Transverse colon (tissue), 4 donors: ENCODE data around the gene SENP2. TPM values are rescaled to one million over a fixed set of nuclear protein-coding genes. Genes with fewer than 3 reads are reported as not detected.

Source experiments
- DNase-seq: peaks from one replicate; pipeline ENCODE4 v3.0.0-alpha.2; 2019
- H3K27ac ChIP-seq, 4 donors: fragments of 200-600 bp; sonication (generic); 2 replicates each; pipeline ENCODE4 v1.5.1; 2016 to 2018; ENCODE audit warnings: inconsistent platforms in 4 of 4
- H3K27me3 ChIP-seq: fragments of 200-600 bp; sonication (generic); 2 replicates; pipeline ENCODE4 v1.5.1; 2017; ENCODE audit warnings: inconsistent platforms
- H3K36me3 ChIP-seq, 4 donors: fragments of 200-600 bp; sonication (generic); 2 replicates each; pipeline ENCODE4 v1.5.1; 2017 to 2019; ENCODE audit warnings: inconsistent platforms in 4 of 4
- H3K4me1 ChIP-seq, 4 donors: fragments of 200-600 bp; sonication (generic); 2 replicates each; pipeline ENCODE4 v1.5.1; 2017 to 2020; ENCODE audit warnings: inconsistent platforms in 4 of 4
- H3K4me3 ChIP-seq, 4 donors: fragments of 200-600 bp; sonication (generic); 1 replicate in 1 of 4; 2 replicates in 3 of 4; pipeline versions ENCODE4 v1.5.1 to v1.6.1; 2017 to 2019; ENCODE audit warnings: inconsistent platforms in 4 of 4
- H3K9me3 ChIP-seq, 2 donors: fragments of 200-600 bp; sonication (generic); 2 replicates each; pipeline ENCODE4 v1.5.1; 2017 to 2019; ENCODE audit warnings: inconsistent platforms in 2 of 2
- EP300 ChIP-seq: sonication (generic); formaldehyde crosslinking; IDR thresholded peaks from one replicate; pipeline ENCODE4 v1.6.1; 2017; ENCODE audit warnings: antibody characterized with exemption, low read depth
- POLR2A ChIP-seq: fragments of 450-650 bp; IDR thresholded peaks from one replicate; pipeline ENCODE4 v1.6.1; 2016; ENCODE audit warnings: antibody characterized with exemption, mild to moderate bottlenecking, moderate library complexity
- POLR2AphosphoS5 ChIP-seq, 3 donors: sonication (generic); formaldehyde crosslinking; IDR thresholded peaks; one replicate each; pipeline ENCODE4 v1.6.1; 2016; ENCODE audit warnings: antibody characterized with exemption in 3 of 3
- WGBS, 2 donors: methylation state at CpG; one replicate each; pipeline ENCODE4 v1.1.5; 2018; ENCODE audit warnings: low coverage in 1 of 2; 5-methylcytosine and 5-hydroxymethylcytosine counted together
- in situ Hi-C, 4 donors: fragments of 200-750 bp; cut with MboI; loops; one replicate each; pipeline versions ENCODE4 v1.15.0 to v1.15.1; 2017; ENCODE audit warnings: low sequenced_read_pairs in 3 of 4, low pct_ligation_motif_present in 1 of 4, low pct_unique_long_range_greater_than_20kb in 1 of 4
- intact Hi-C: fragments of 100-400 bp; cut with DNase I; formaldehyde crosslinking; loops from one replicate; pipeline ENCODE4 v1.15.1; 2023; ENCODE audit warnings: low total_unique reads
- total RNA-seq, 4 donors: library from RNA; depleted of rRNA; stranded (reverse); fragments of >200 nt; gene quantifications; one replicate each; pipeline ENCODE4 v1.1.0, GENCODE V29; 2016
- TF ChIP-seq, protein P1 (sequence below), 5 experiments: fragments of 200-600 bp in 3 of 5; fragments of 450-650 bp in 2 of 5; sonication (generic) in 3 of 5; IDR thresholded peaks; 1 replicate in 2 of 5; 2 replicates in 3 of 5; pipeline ENCODE4 v1.5.1; 2016 to 2017; ENCODE audit warnings: antibody characterized with exemption in 5 of 5, inconsistent platforms in 3 of 5, mild to moderate bottlenecking in 2 of 5, moderate library complexity in 1 of 5

Gene SENP2
- total RNA-seq, 4 donors from 2014 or later, result 4.0 to 28.4 (median 18.4) TPM

DNA sequence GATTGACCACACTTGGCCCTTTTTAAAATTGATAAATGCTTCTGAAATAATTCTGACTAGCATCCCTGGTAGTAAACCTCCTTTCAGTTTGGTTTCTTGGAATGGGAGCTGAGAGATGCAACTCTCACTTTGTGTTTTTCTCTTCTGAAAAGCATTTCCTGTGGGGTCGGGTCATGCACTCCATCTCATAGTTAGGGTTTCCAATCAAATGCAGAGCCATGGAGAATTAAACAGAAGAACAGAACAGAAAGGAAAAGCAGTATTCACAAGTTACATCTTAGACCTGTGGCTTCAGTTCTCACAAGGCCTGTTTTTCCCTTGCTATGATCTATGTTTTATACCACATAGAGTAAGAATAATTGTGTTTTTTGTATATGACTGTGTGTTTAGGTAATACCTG lies 39.7 kb downstream of the SENP2 start:
- no peaks in the 10 kb centered on the region for H3K27me3 ChIP-seq
- H3K27ac ChIP-seq, result no peak overlapping the region
- H3K4me3 ChIP-seq, result no peak overlapping the region
- peaks cover 3 to 25% (median 20%) of the 10 kb centered on the region in 4 donors for H3K4me1 ChIP-seq
- H3K9me3 ChIP-seq, result no peaks in the 10 kb centered on the region
- DNase-seq, result no peak
- WGBS, 2 donors, result 78 to 90% methylated on average over 1 of the region's 1 CpG
- intact Hi-C loops (no loop called here), in situ Hi-C loops (no loop called here)
- peaks cover 0 to 43% (median 9%) of the 10 kb centered on the region in 4 donors for H3K36me3 ChIP-seq
- no peak for TF ChIP-seq POLR2AphosphoS5 (IDR thresholded peaks at IDR 0.05)
- TF ChIP-seq, protein P1, sequence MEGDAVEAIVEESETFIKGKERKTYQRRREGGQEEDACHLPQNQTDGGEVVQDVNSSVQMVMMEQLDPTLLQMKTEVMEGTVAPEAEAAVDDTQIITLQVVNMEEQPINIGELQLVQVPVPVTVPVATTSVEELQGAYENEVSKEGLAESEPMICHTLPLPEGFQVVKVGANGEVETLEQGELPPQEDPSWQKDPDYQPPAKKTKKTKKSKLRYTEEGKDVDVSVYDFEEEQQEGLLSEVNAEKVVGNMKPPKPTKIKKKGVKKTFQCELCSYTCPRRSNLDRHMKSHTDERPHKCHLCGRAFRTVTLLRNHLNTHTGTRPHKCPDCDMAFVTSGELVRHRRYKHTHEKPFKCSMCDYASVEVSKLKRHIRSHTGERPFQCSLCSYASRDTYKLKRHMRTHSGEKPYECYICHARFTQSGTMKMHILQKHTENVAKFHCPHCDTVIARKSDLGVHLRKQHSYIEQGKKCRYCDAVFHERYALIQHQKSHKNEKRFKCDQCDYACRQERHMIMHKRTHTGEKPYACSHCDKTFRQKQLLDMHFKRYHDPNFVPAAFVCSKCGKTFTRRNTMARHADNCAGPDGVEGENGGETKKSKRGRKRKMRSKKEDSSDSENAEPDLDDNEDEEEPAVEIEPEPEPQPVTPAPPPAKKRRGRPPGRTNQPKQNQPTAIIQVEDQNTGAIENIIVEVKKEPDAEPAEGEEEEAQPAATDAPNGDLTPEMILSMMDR (IDR thresholded peaks at IDR 0.05), result no peak
- no peak for TF ChIP-seq POLR2A
- TF ChIP-seq EP300, result no peak

DNA sequence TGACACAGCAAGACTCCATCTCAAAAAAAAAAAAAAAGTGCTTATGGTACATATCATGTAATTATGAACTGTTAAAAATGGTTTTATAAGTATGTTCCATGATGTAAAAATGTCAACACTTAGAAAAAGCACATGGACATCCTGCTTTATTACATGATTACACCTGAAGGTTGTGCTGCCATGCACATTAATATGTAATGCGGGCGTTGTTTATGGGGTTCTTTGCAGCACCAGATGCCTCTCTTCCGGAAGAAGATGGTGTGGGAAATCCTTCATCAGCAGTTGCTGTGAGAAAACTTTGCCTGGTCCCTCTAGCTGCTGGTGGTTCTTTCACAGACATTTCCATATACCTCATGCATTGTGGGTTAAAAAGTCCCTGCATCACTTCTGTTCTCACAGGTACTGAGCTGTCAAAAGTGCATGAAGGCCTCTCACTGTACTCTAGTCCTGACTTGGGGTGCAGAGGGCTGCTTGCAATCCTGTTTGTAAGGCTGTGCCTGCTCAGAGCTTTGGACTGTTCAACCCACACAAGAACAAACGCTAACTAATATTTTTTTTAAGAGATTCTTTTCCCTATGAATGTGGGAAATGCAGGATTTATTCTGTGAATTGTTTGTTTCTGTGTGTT lies 43.6 kb downstream of the SENP2 start:
- peaks cover 3 to 28% (median 22%) of the 10 kb centered on the region in 4 donors for H3K4me1 ChIP-seq
- H3K4me3 ChIP-seq, result no peak overlapping the region
- TF ChIP-seq POLR2AphosphoS5 (IDR thresholded peaks at IDR 0.05), result no peak
- no peak for TF ChIP-seq POLR2A
- TF ChIP-seq, protein P1 (IDR thresholded peaks at IDR 0.05), result no peak
- no peak for TF ChIP-seq EP300
- in situ Hi-C loops (no loop called here), intact Hi-C loops (no loop called here)
- DNase-seq, result no peak
- WGBS, 2 donors, result 47 to 58% methylated on average over 4 of the region's 4 CpGs
- peak overlapping the region; percentile 49 to 78 (median 70) for H3K27ac ChIP-seq
- H3K9me3 ChIP-seq, result no peaks in the 10 kb centered on the region
- H3K36me3 ChIP-seq, result peaks cover 0 to 30% (median under 1%) of the 10 kb centered on the region in 4 donors
- H3K27me3 ChIP-seq, result no peaks in the 10 kb centered on the region

DNA sequence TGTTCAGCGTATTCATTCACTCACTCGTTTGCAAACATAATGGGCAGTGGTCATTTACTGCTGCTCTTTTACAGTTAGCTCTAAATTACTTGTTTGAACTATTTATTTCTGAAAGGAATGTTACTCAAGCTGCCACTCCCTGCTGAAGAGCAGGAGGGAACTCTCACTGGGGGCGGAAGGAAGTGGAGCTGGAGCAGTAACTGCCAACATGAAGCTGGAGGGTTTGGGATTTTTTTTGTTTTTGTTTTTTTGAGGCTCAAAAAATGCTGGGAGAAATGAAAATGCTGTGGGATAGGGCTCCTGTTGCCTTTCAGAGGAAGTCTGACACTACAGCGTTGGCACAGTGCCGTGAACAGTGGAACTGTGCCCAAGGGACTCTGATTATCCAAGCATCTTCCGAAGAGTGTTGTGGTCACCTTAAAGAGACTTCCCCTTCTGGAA lies 44.1 kb downstream of the SENP2 start:
- H3K4me3 ChIP-seq, result no peak overlapping the region
- in situ Hi-C loops (no loop called here), intact Hi-C loops (no loop called here)
- H3K36me3 ChIP-seq, result peaks cover 0 to 25% (median under 1%) of the 10 kb centered on the region in 4 donors
- H3K27ac ChIP-seq, result peak overlapping the region; percentile 49 to 78 (median 70)
- H3K4me1 ChIP-seq, result peaks cover 3 to 28% (median 22%) of the 10 kb centered on the region in 4 donors
- H3K9me3 ChIP-seq, result no peaks in the 10 kb centered on the region
- 24 to 30% methylated on average over 2 to 6 of the region's 6 CpGs for WGBS, 2 donors
- DNase-seq, result peak; percentile 49
- no peaks in the 10 kb centered on the region for H3K27me3 ChIP-seq
- peak in 2 of 3 donors; percentile 6 to 36 for TF ChIP-seq POLR2AphosphoS5 (IDR thresholded peaks at IDR 0.05)
- TF ChIP-seq, protein P1 (IDR thresholded peaks at IDR 0.05), result no peak

DNA sequence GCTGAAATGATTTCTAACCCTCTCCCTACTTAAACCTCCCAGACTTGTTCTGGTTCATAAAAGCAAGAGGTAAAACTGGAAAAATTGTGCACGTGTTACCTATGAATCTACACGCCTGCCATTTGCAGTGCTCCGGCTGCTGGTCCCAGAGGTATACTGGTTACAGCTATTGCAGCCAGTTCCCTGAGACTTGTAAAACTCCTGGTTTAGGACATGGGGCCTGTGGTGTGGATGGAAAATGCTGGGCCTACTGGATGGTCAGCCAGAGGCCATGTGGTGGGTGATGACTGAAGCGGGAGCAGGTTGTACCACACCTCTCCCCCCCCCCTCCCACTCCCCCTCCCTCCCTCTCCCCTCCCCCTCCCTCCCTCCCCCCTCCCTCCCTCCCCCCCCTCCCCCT lies 45.0 kb downstream of the SENP2 start:
- 72 to 94% methylated on average over 3 to 4 of the region's 4 CpGs for WGBS, 2 donors
- Histone ChIP-seq H3K27me3 (no peaks in the 10 kb centered on the region), H3K4me3 (no peak overlapping the region), H3K36me3 (peaks cover 0 to 17% (median under 1%) of the 10 kb centered on the region in 4 donors), H3K27ac (peak overlapping the region in 3 of 4 donors; percentile 62 to 78 (median 78)), H3K4me1 (peaks cover 3 to 28% (median 22%) of the 10 kb centered on the region in 4 donors), H3K9me3 (no peaks in the 10 kb centered on the region)
- no peak for DNase-seq
- intact Hi-C loops (no loop called here), in situ Hi-C loops (no loop called here)
- TF ChIP-seq POLR2A, result no peak
- TF ChIP-seq, protein P1 (IDR thresholded peaks at IDR 0.05), result no peak
- TF ChIP-seq POLR2AphosphoS5 (IDR thresholded peaks at IDR 0.05), result no peak
- TF ChIP-seq EP300, result no peak
